ENCODE results near the gene KLHDC7B.

KLHDC7B gene

GRCh38 chr22:50574383-50574755 is 28.7 kb downstream of the KLHDC7B start:
- no peak for DNase-seq

GRCh38 chr22:50575426-50575941 is 29.8 kb downstream of the KLHDC7B start:
- no peak for DNase-seq

GRCh38 chr22:50576070-50576469 is 30.4 kb downstream of the KLHDC7B start:
- no peak for DNase-seq

- DNase-seq, result no peak
Measured at GRCh38 chr22:50576806-50577696, 31.4 kb downstream of the KLHDC7B start.

- DNase-seq, result no peak
Measured at GRCh38 chr22:50577697-50577986, 31.9 kb downstream of the KLHDC7B start.

- no peak for DNase-seq
Measured at GRCh38 chr22:50577987-50578775, 32.5 kb downstream of the KLHDC7B start, which contains the start of gene CPT1B. Gene CPT1B (minus strand): TSS chr22:50578427. CDS start chr22:50577915, 512 bp downstream.

GRCh38 chr22:50578776-50579310 is 33.1 kb downstream of the KLHDC7B start:
- DNase-seq, result no peak

GRCh38 chr22:50579752-50580151 is 34.1 kb downstream of the KLHDC7B start:
- no peak for DNase-seq

- DNase-seq, result no peak
Measured at GRCh38 chr22:50581031-50581949, 35.6 kb downstream of the KLHDC7B start.

GRCh38 chr22:50581950-50582492 is 36.3 kb downstream of the KLHDC7B start:
- DNase-seq, result peak; percentile 55

GRCh38 chr22:50582493-50583293 is 37.0 kb downstream of the KLHDC7B start, which contains the start of gene CHKB:
Gene CHKB (minus strand): TSS chr22:50582849. CDS start chr22:50582781, 68 bp downstream.
- peak; percentile 99 for DNase-seq

- no peak for DNase-seq
Measured at GRCh38 chr22:50583294-50583861, 37.7 kb downstream of the KLHDC7B start.

- no peak for DNase-seq
Measured at GRCh38 chr22:50584106-50585096, 38.7 kb downstream of the KLHDC7B start.

GRCh38 chr22:50585238-50585637 is 39.5 kb downstream of the KLHDC7B start:
- DNase-seq, result no peak

- DNase-seq, result no peak
Measured at GRCh38 chr22:50585781-50586180, 40.1 kb downstream of the KLHDC7B start.

- no peak for DNase-seq
Measured at GRCh38 chr22:50586416-50586815, 40.7 kb downstream of the KLHDC7B start.

GRCh38 chr22:50587407-50587806 is 41.7 kb downstream of the KLHDC7B start:
- no peak for DNase-seq

GRCh38 chr22:50595189-50595588 is 49.5 kb downstream of the KLHDC7B start:
- DNase-seq, result no peak

- no peak for DNase-seq
Measured at GRCh38 chr22:50597097-50597496, 51.4 kb downstream of the KLHDC7B start.
